Erythroblast (primary cell): ENCODE measurements around the gene FLYWCH2.

ENCODE experiments used
- GATA1 ChIP-seq: IDR thresholded peaks from 2 replicates; pipeline ENCODE4 v1.6.1; 2011; ENCODE audit warnings: low read depth, mild to moderate bottlenecking, control low read depth, low read length, moderate library complexity
- POLR2A ChIP-seq: IDR thresholded peaks from 2 replicates; pipeline ENCODE4 v1.6.1; 2011; ENCODE audit warnings: mild to moderate bottlenecking, low read length

DNA sequence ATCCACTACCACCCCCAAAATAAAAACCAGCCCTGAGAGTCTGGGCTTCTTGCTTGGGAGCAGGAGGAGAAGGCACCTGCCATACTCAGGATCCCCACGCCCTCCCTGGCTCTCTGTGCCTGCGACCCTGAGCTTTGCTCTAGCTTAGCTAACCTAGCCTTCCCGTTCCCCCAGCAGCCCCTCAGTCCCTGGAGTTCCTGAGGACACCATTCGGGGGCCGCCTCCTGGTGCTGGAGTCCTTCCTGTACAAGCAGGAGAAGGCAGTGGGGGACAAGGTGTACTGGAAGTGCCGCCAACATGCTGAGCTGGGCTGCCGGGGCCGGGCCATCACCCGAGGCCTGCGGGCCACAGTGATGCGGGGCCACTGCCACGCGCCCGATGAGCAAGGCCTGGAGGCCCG lies 47.2 kb downstream of the FLYWCH2 start:
- TF ChIP-seq POLR2A (no peak), GATA1 (no peak)
